ENCODE data around the gene SLC37A2. TPM values are rescaled to one million over a fixed set of nuclear protein-coding genes. Genes with fewer than 3 reads are reported as not detected.

The SLC37A2 gene
- total and polyA plus RNA-seq, 2 donors (not counting 3 experiments of a cell fraction or from before 2014, with no cell fraction given) = 1.1 to 1.7 TPM

GRCh38 chr11:125022551-125022950 lies 40.6 kb upstream of the SLC37A2 start:
- intact Hi-C loops (cut with micrococcal nuclease) = no loop called here
- no peak overlapping the region for H3K4me3 ChIP-seq (replicated peaks in 1 of 3; ENCODE audit: insufficient read depth in 1 of 3, low read depth in 1 of 3, low read length in 3 of 3)
- H3K9me1 ChIP-seq (replicated peaks; ENCODE audit: control insufficient read depth, extremely low read depth, insufficient read depth, low read length) = no peaks in the 10 kb centered on the region
- POLR2A ChIA-PET = no interaction called here
- no peak overlapping the region for H2AFZ ChIP-seq (ENCODE audit: low read depth, low read length)
- H3K4me2 ChIP-seq (ENCODE audit: insufficient read depth, low read length) = no peak overlapping the region
- no peaks in the 10 kb centered on the region for H4K20me1 ChIP-seq (replicated peaks; ENCODE audit: control insufficient read depth, extremely low read depth, insufficient read depth, low read length)
- H3K27me3 ChIP-seq (ENCODE audit: control insufficient read depth in 2 of 2, insufficient read depth in 2 of 2, low read length in 2 of 2) = no peaks in the 10 kb centered on the region
- no peaks in the 10 kb centered on the region for H3K79me2 ChIP-seq (ENCODE audit: control insufficient read depth, insufficient read depth, low read length)
- DNase-seq (ENCODE audit: low read depth, low spot score) = no peak
- H3K9me3 ChIP-seq (replicated peaks; ENCODE audit: control insufficient read depth, insufficient read depth, low read length) = no peaks in the 10 kb centered on the region
- H3K27ac ChIP-seq (ENCODE audit: insufficient read depth, low read depth, low read length) = no peak overlapping the region
- CTCF ChIA-PET = interaction anchor here (2.2 kb wide), 1 partner anchor 14 kb away, joined by 4 read pairs; no protein-coding TSS in a partner anchor
- TF ChIP-seq FOS (IDR thresholded peaks at IDR 0.05; ENCODE audit: borderline replicate concordance, insufficient read depth, low read length) (no peak), JUN (IDR thresholded peaks at IDR 0.05; ENCODE audit: borderline replicate concordance, insufficient read depth, insufficient read length, low read depth) (no peak), MAX (IDR thresholded peaks at IDR 0.05; ENCODE audit: insufficient read depth, insufficient read length) (no peak), POLR2AphosphoS5 (IDR thresholded peaks at IDR 0.05; ENCODE audit: insufficient read depth, low read depth, low read length) (no peak), CTCF (IDR thresholded peaks at IDR 0.05; ENCODE audit: extremely low read depth in 1 of 2, insufficient read depth in 1 of 2, low read depth in 1 of 2, low read length in 2 of 2) (no peak), POLR2A (IDR thresholded peaks at IDR 0.05; ENCODE audit: low read depth, low read length) (no peak), GATA2 (IDR thresholded peaks at IDR 0.05; ENCODE audit: insufficient read depth, insufficient read length, low read depth, low read length) (no peak), MYC (IDR thresholded peaks at IDR 0.05; ENCODE audit: low read depth, low read length) (no peak), EZH2 (IDR thresholded peaks at IDR 0.05; ENCODE audit: borderline replicate concordance, low read depth, low read length, severe bottlenecking) (no peak)
- no peaks in the 10 kb centered on the region for H3K36me3 ChIP-seq (ENCODE audit: control insufficient read depth in 2 of 2, extremely low read depth in 1 of 2, insufficient read depth in 2 of 2, low read length in 2 of 2)
- BruUV-seq (replicated peaks) = no TSS peak
- no peaks in the 10 kb centered on the region for H3K4me1 ChIP-seq (ENCODE audit: control insufficient read depth, extremely low read depth, insufficient read depth, low read length)
- FAIRE-seq = no peak
- no peak overlapping the region for H3K9ac ChIP-seq (replicated peaks; ENCODE audit: extremely low read depth, insufficient read depth, low read length)
- dilution Hi-C loops (cut with MboI; ENCODE audit: extremely low pct_ligation_motif_present, low sequenced_read_pairs) = no loop called here

Measured in endothelial cell of umbilical vein (primary cell).